SK-N-SH (cell line): Measurements from ENCODE around the gene MOCS3. TPM values are rescaled to one million over a fixed set of nuclear protein-coding genes. Genes with fewer than 3 reads are reported as not detected.

Experiments
- CTCF ChIA-PET: fragments of 300-600, 350-600 bp; formaldehyde crosslinking; extraction: SDS; loops from one replicate; lab custom pipeline; 2021; lab: Yijun Ruan, JAX
- POLR2A ChIA-PET: fragments of 350-600 bp; sonication (Branson Sonifier 250); formaldehyde crosslinking; extraction: SDS; loops from one replicate; lab custom pipeline; 2020; ENCODE audit warnings: antibody characterized with exemption, inconsistent platforms; lab: Yijun Ruan, JAX
- DNase-seq: peaks from one replicate; pipeline ENCODE4 v3.0.0; 2012
- H2AFZ ChIP-seq: fragments of 200-600 bp; sonication (generic); 2 replicates; pipeline ENCODE4 v1.8.1; 2016; ENCODE audit warnings: antibody characterized with exemption, mild to moderate bottlenecking, low read depth
- H3F3A ChIP-seq: fragments of 200-600 bp; sonication (generic); replicated peaks from 2 replicates; pipeline ENCODE3; 2016; ENCODE audit warnings: antibody characterized with exemption, mild to moderate bottlenecking; ENCODE audit not compliant: insufficient read depth
- H3K27ac ChIP-seq, 2 experiments: fragments of 200-500 bp in 1 of 2; fragments of 200-600 bp in 1 of 2; sonication (Bioruptor generic) in 1 of 2; sonication (generic), shearing (Covaris generic) in 1 of 2; 2 replicates each; pipeline versions ENCODE4 v1.5.1 to v1.6.1; 2014 to 2016; ENCODE audit warnings: low read depth in 2 of 2, inconsistent platforms in 1 of 2, low read length in 1 of 2, mild to moderate bottlenecking in 1 of 2, mixed read lengths in 1 of 2
- H3K27me3 ChIP-seq: fragments of 200-600 bp; sonication (generic), shearing (Covaris generic); 2 replicates; pipeline ENCODE4 v1.6.1; 2016; ENCODE audit warnings: mixed run types; ENCODE audit not compliant: insufficient read depth
- H3K36me3 ChIP-seq, 2 experiments: fragments of 200-500 bp in 1 of 2; fragments of 200-600 bp in 1 of 2; sonication (Bioruptor generic) in 1 of 2; sonication (generic) in 1 of 2; replicated peaks in 1 of 2; 2 replicates each; pipeline versions ENCODE3 to v1.5.1; 2014 to 2016; ENCODE audit warnings: low read length in 1 of 2, mild to moderate bottlenecking in 1 of 2; ENCODE audit not compliant: insufficient read depth in 2 of 2, control insufficient read depth in 1 of 2
- H3K4me1 ChIP-seq, 2 experiments: fragments of 200-500 bp in 1 of 2; fragments of 200-600 bp in 1 of 2; sonication (Bioruptor generic) in 1 of 2; sonication (generic), shearing (Covaris generic) in 1 of 2; 2 replicates each; pipeline versions ENCODE4 v1.5.1 to v1.6.1; 2014 to 2016; ENCODE audit warnings: low read depth in 1 of 2, low read length in 1 of 2, mixed run types in 1 of 2; ENCODE audit not compliant: insufficient read depth in 2 of 2, control insufficient read depth in 1 of 2
- H3K4me2 ChIP-seq: fragments of 200-600 bp; sonication (generic), shearing (Covaris generic); 2 replicates; pipeline ENCODE4 v1.6.1; 2017; ENCODE audit warnings: mixed run types
- H3K4me3 ChIP-seq, 2 experiments: fragments of 200-500 bp in 1 of 2; fragments of 200-600 bp in 1 of 2; sonication (Bioruptor generic) in 1 of 2; sonication (generic), shearing (Covaris generic) in 1 of 2; 2 replicates each; pipeline versions ENCODE4 v1.5.1 to v1.8.1; 2014 to 2016; ENCODE audit warnings: low read depth in 2 of 2, inconsistent platforms in 1 of 2, low read length in 1 of 2, mild to moderate bottlenecking in 1 of 2, mixed read lengths in 1 of 2, moderate library complexity in 1 of 2
- H3K79me2 ChIP-seq: fragments of 200-600 bp; sonication (generic); 2 replicates; pipeline ENCODE4 v1.8.1; 2017; ENCODE audit warnings: mild to moderate bottlenecking; ENCODE audit not compliant: insufficient read depth
- H3K9ac ChIP-seq: fragments of 200-600 bp; sonication (generic); 2 replicates; pipeline ENCODE4 v1.6.1; 2017; ENCODE audit warnings: mixed run types
- H3K9me2 ChIP-seq: fragments of 200-600 bp; sonication (generic); 2 replicates; pipeline ENCODE4 v1.6.1; 2017; ENCODE audit warnings: mixed run types
- H3K9me3 ChIP-seq: fragments of 200-600 bp; sonication (generic); 2 replicates; pipeline ENCODE4 v1.6.1; 2017; ENCODE audit warnings: mixed run types, mild to moderate bottlenecking, moderate library complexity
- H4K20me1 ChIP-seq: fragments of 200-600 bp; sonication (generic); 2 replicates; pipeline ENCODE4 v1.6.1; 2017; ENCODE audit warnings: mild to moderate bottlenecking, mixed run types; ENCODE audit not compliant: insufficient read depth
- EZH2phosphoT487 ChIP-seq: fragments of 200-600 bp; sonication (generic); IDR thresholded peaks from 2 replicates; pipeline ENCODE4 v1.6.1; 2017; ENCODE audit warnings: low read depth, mixed run types, mild to moderate bottlenecking, antibody characterized with exemption, moderate library complexity, borderline replicate concordance
- FOSL2 ChIP-seq: IDR thresholded peaks from 2 replicates; pipeline ENCODE4 v1.4.0; 2012; ENCODE audit warnings: low read depth, mild to moderate bottlenecking, moderate library complexity, borderline replicate concordance
- FOXJ3 ChIP-seq: sonication (generic); formaldehyde crosslinking; IDR thresholded peaks from 2 replicates; pipeline ENCODE4 v1.5.1; 2020; ENCODE audit warnings: mild to moderate bottlenecking, missing genetic modification reagents
- JUND ChIP-seq: IDR thresholded peaks from 2 replicates; pipeline ENCODE4 v1.4.0; 2012
- MEF2A ChIP-seq: IDR thresholded peaks from 2 replicates; pipeline ENCODE4 v1.4.0; 2012; ENCODE audit warnings: low read depth, borderline replicate concordance
- MXI1 ChIP-seq: IDR thresholded peaks from 2 replicates; pipeline ENCODE4 v1.6.1; 2012; ENCODE audit warnings: mild to moderate bottlenecking, low read depth, low read length, improper control_type of control experiment
- RAD21 ChIP-seq: IDR thresholded peaks from 2 replicates; pipeline ENCODE4 v1.6.1; 2012; ENCODE audit warnings: mild to moderate bottlenecking, low read length
- RCOR1 ChIP-seq: fragments of 150-350 bp; IDR thresholded peaks from 2 replicates; pipeline ENCODE4 v1.6.1; 2017; ENCODE audit warnings: antibody characterized with exemption, low read length
- SIN3A ChIP-seq: IDR thresholded peaks from 2 replicates; pipeline ENCODE4 v1.6.1; 2012; ENCODE audit warnings: low read depth, mild to moderate bottlenecking, low read length, moderate library complexity, borderline replicate concordance
- SMC3 ChIP-seq: IDR thresholded peaks from 2 replicates; pipeline ENCODE4 v1.6.1; 2012; ENCODE audit warnings: low read depth, low read length, improper control_type of control experiment
- WGBS: methylation state at CpG from one replicate; pipeline ENCODE4 v1.1.6; 2017; ENCODE audit warnings: low lambda C conversion rate; 5-methylcytosine and 5-hydroxymethylcytosine counted together
- polyA plus RNA-seq, 3 experiments: library from polyadenylated mRNA; depleted of rRNA; stranded (reverse); fragments of >200 nt; gene quantifications; 2 replicates each; pipeline ENCODE4 v1.2.3, GENCODE V29; 2012
- TF ChIP-seq, protein P1 (sequence below): IDR thresholded peaks from 2 replicates; pipeline ENCODE4 v1.4.0; 2012; ENCODE audit warnings: low read depth
- TF ChIP-seq, protein P2 (sequence below): IDR thresholded peaks from 2 replicates; pipeline ENCODE4 v1.6.1; 2012; ENCODE audit warnings: mild to moderate bottlenecking, low read depth, low read length, moderate library complexity
- TF ChIP-seq, protein P3 (sequence below): IDR thresholded peaks from 2 replicates; pipeline ENCODE4; 2012
- TF ChIP-seq, protein P4 (sequence below): fragments of 150-350 bp; IDR thresholded peaks from 2 replicates; pipeline ENCODE4 v1.6.1; 2017; ENCODE audit warnings: antibody characterized with exemption, low read length, low read depth, borderline replicate concordance

The MOCS3 gene
- polyA plus RNA-seq, 1 of the 3 experiments (the other 2 are of a cell fraction): 4.0 TPM

DNA sequence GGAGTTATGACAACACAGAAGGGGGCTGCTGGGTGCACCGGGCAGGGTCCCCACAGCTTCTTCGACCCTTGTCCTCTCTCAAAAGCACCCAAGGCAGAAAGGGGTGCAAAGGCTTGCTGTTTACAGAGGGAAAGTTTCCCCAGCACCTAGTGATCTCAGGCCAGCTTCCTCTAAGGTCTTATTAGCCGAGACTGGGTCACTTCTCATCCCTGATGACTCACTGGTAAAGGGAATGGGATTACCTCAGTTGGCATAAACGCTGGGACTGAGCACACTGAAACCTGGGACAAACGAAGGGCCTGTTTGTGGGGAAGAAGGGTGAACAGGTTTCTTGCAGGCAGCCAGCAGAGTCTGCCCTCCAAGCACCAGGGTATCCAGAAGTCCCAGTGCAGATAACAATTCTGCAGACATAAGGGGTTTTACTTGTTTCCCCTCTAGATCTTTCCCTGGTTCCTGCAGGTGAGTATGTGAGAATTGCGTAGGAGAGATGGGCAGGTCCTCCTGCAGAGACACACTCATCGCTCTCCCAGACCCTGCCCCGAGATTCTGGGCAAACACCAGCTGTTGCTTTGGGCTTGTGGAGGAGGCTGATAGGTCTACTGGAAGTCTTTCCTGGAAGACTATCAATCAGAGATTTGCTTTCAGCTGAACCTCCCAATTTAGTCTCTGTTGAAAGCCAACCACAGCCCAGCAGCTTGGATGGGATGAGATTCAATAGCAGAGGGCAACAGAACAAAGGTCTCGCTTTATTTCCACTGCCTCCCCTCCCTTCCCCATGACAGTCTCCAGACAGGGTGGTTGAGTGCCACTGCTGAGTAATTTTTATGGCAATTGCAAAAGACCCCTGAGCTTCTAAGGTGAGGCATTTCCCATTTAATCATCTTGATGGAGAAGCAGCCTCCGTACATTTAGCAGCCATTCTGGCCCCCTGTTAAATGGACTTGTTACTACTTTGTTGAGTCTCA is 38.6 kb downstream of the MOCS3 start:
- H3K4me1 ChIP-seq: no peaks in the 10 kb centered on the region
- no peak overlapping the region for H3K27ac ChIP-seq
- TF ChIP-seq, protein P1, sequence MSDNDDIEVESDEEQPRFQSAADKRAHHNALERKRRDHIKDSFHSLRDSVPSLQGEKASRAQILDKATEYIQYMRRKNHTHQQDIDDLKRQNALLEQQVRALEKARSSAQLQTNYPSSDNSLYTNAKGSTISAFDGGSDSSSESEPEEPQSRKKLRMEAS: no peak
- TF ChIP-seq FOSL2: peak; percentile 27; the same call in 1 of the 2 replicates
- no peak for TF ChIP-seq MEF2A
- TF ChIP-seq MXI1: no peak
- H2AFZ ChIP-seq: no peak overlapping the region
- ChIA-PET CTCF (interaction anchor here (0.6 to 10.2 kb wide), 10 partner anchors 9 to 684 kb away, joined by 3 to 118 read pairs (median 8); no protein-coding TSS in a partner anchor), POLR2A (no interaction called here)
- no peaks in the 10 kb centered on the region for H3F3A ChIP-seq
- 48% methylated on average over 8 of the region's 10 CpGs for WGBS
- no peaks in the 10 kb centered on the region for H3K27me3 ChIP-seq
- no peaks in the 10 kb centered on the region for H4K20me1 ChIP-seq
- H3K4me3 ChIP-seq: no peak overlapping the region
- no peaks in the 10 kb centered on the region for H3K36me3 ChIP-seq
- no peaks in the 10 kb centered on the region for H3K9me3 ChIP-seq
- no peak overlapping the region for H3K4me2 ChIP-seq
- no peak for DNase-seq
- no peaks in the 10 kb centered on the region for H3K9me2 ChIP-seq
- no peak overlapping the region for H3K9ac ChIP-seq
- H3K79me2 ChIP-seq: no peaks in the 10 kb centered on the region

DNA sequence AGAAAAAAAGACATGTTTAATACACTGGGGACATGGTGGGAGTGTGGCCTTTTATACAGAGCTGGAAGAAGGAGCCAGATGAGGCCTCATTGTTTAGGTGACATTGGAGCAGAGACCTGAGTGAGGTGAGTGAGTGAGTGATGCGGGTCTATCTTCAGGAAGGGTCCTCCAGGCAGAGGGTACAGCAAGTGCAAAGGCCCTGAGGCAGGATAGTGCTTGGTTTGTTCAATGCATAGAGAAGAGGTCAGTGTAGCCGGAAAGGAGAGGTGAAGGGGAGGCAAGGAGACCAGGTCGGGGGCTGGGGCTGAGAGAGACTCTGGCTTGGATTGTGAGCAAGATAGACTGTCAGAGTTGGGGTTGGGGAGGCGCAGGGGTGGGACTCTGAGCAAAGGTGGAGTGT is 40.7 kb downstream of the MOCS3 start:
- WGBS: 86% methylated on average over 4 of the region's 4 CpGs

More for the DNA sequence above, 40.7 kb downstream of the MOCS3 start:
- Histone ChIP-seq H3K4me3 (no peak overlapping the region), H3K27me3 (no peaks in the 10 kb centered on the region), H4K20me1 (no peaks in the 10 kb centered on the region), H3K79me2 (no peaks in the 10 kb centered on the region), H2AFZ (no peak overlapping the region), H3K9ac (no peak overlapping the region), H3K4me2 (no peak overlapping the region), H3F3A (no peaks in the 10 kb centered on the region), H3K4me1 (no peaks in the 10 kb centered on the region), H3K9me3 (no peaks in the 10 kb centered on the region), H3K27ac (no peak overlapping the region), H3K9me2 (no peaks in the 10 kb centered on the region), H3K36me3 (no peaks in the 10 kb centered on the region)
- POLR2A ChIA-PET: no interaction called here
- CTCF ChIA-PET: interaction anchor here (0.7 to 2.4 kb wide), 2 partner anchors 11 to 16 kb away, joined by 5 to 11 read pairs; no protein-coding TSS in a partner anchor
- DNase-seq: no peak
- TF ChIP-seq SMC3 (no peak), SIN3A (no peak), RCOR1 (no peak), JUND (no peak), FOXJ3 (no peak), RAD21 (no peak), EZH2phosphoT487 (no peak), MXI1 (no peak), FOSL2 (no peak)
- TF ChIP-seq, protein P2, sequence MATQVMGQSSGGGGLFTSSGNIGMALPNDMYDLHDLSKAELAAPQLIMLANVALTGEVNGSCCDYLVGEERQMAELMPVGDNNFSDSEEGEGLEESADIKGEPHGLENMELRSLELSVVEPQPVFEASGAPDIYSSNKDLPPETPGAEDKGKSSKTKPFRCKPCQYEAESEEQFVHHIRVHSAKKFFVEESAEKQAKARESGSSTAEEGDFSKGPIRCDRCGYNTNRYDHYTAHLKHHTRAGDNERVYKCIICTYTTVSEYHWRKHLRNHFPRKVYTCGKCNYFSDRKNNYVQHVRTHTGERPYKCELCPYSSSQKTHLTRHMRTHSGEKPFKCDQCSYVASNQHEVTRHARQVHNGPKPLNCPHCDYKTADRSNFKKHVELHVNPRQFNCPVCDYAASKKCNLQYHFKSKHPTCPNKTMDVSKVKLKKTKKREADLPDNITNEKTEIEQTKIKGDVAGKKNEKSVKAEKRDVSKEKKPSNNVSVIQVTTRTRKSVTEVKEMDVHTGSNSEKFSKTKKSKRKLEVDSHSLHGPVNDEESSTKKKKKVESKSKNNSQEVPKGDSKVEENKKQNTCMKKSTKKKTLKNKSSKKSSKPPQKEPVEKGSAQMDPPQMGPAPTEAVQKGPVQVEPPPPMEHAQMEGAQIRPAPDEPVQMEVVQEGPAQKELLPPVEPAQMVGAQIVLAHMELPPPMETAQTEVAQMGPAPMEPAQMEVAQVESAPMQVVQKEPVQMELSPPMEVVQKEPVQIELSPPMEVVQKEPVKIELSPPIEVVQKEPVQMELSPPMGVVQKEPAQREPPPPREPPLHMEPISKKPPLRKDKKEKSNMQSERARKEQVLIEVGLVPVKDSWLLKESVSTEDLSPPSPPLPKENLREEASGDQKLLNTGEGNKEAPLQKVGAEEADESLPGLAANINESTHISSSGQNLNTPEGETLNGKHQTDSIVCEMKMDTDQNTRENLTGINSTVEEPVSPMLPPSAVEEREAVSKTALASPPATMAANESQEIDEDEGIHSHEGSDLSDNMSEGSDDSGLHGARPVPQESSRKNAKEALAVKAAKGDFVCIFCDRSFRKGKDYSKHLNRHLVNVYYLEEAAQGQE: no peak
- TF ChIP-seq, protein P3, sequence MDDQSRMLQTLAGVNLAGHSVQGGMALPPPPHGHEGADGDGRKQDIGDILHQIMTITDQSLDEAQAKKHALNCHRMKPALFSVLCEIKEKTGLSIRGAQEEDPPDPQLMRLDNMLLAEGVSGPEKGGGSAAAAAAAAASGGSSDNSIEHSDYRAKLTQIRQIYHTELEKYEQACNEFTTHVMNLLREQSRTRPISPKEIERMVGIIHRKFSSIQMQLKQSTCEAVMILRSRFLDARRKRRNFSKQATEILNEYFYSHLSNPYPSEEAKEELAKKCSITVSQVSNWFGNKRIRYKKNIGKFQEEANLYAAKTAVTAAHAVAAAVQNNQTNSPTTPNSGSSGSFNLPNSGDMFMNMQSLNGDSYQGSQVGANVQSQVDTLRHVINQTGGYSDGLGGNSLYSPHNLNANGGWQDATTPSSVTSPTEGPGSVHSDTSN: no peak
- TF ChIP-seq, protein P4, sequence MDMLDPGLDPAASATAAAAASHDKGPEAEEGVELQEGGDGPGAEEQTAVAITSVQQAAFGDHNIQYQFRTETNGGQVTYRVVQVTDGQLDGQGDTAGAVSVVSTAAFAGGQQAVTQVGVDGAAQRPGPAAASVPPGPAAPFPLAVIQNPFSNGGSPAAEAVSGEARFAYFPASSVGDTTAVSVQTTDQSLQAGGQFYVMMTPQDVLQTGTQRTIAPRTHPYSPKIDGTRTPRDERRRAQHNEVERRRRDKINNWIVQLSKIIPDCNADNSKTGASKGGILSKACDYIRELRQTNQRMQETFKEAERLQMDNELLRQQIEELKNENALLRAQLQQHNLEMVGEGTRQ: no peak
- TF ChIP-seq, protein P1: no peak
